HepG2 (cell line): ENCODE measurements around the gene COL4A6. TPM values are rescaled to one million over a fixed set of nuclear protein-coding genes. Genes with fewer than 3 reads are reported as not detected.

ENCODE experiments used
- ATAC-seq: fragments of 200-7000 bp; cut with Tn5 transposase; 3 replicates; pipeline ENCODE4 v1.9.1; 2020; ENCODE audit warnings: mild to moderate bottlenecking, moderate library complexity
- BruUV-seq: library from RNA; stranded (reverse); fragments of 400-500 nt; replicated peaks from 2 replicates; lab custom pipeline; 2021; lab: Mats Ljungman, UMichigan
- CTCF ChIA-PET: fragments of 300-600 bp; formaldehyde crosslinking; extraction: SDS; loops from one replicate; lab custom pipeline; 2021; ENCODE audit warnings: low total read pairs, inconsistent platforms, low intra/inter-chr PET ratio; lab: Yijun Ruan, JAX
- POLR2A ChIA-PET: fragments of 350-600 bp; sonication (Branson Sonifier 250); formaldehyde crosslinking; loops from one replicate; lab custom pipeline; 2020; ENCODE audit warnings: antibody characterized with exemption, inconsistent platforms; lab: Yijun Ruan, JAX
- DNase-seq: peaks from one replicate; pipeline ENCODE4 v3.0.0-alpha.2; 2015; ENCODE audit warnings: low spot score
- FAIRE-seq: peaks from 3 replicates; lab custom pipeline; 2011; peaks lifted over from hg19 to GRCh38; lab: Jason Lieb, UNC
- H2AFZ ChIP-seq: one replicate; pipeline ENCODE4 v1.6.1; 2011; ENCODE audit warnings: low read length, inconsistent platforms
- H3K27ac ChIP-seq: fragments of 300-600 bp; 3 replicates; pipeline ENCODE4 v1.8.0; 2011; ENCODE audit warnings: mixed run types, mild to moderate bottlenecking, mixed read lengths, low read length, inconsistent platforms; ENCODE audit not compliant: insufficient read depth; ENCODE audit errors: extremely low read length
- H3K27me3 ChIP-seq, 2 experiments: fragments of 200-600 bp in 1 of 2; 2 replicates in 1 of 2; 3 replicates in 1 of 2; pipeline versions ENCODE4 v1.6.0 to v1.8.0; 2011; ENCODE audit warnings: low read length in 2 of 2, mild to moderate bottlenecking in 2 of 2, moderate library complexity in 2 of 2, inconsistent platforms in 1 of 2; ENCODE audit not compliant: insufficient read depth in 2 of 2, control insufficient read depth in 1 of 2
- H3K36me3 ChIP-seq, 2 experiments: fragments of 200-600 bp in 1 of 2; replicated peaks in 1 of 2; 2 replicates in 1 of 2; 3 replicates in 1 of 2; pipeline versions ENCODE4 v1.5.1 to v1.8.0; 2011; ENCODE audit warnings: low read length in 2 of 2, inconsistent platforms in 1 of 2; ENCODE audit not compliant: insufficient read depth in 2 of 2, control insufficient read depth in 1 of 2
- H3K4me1 ChIP-seq: 2 replicates; pipeline ENCODE4 v1.5.1; 2012; ENCODE audit warnings: low read length, inconsistent platforms; ENCODE audit not compliant: insufficient read depth
- H3K4me2 ChIP-seq: 2 replicates; pipeline ENCODE4 v1.6.0; 2011; ENCODE audit warnings: low read depth, low read length, inconsistent platforms
- H3K4me3 ChIP-seq, 3 experiments: fragments of 200-600 bp in 1 of 3; sonication (generic), shearing (Covaris generic) in 1 of 3; replicated peaks in 1 of 3; 2 replicates each; pipeline ENCODE4 v1.5.1; 2011 to 2016; ENCODE audit warnings: low read length in 3 of 3, inconsistent platforms in 2 of 3, low read depth in 2 of 3, mild to moderate bottlenecking in 2 of 3, control low read depth in 1 of 3, mixed read lengths in 1 of 3; ENCODE audit not compliant: insufficient read depth in 1 of 3
- H3K79me2 ChIP-seq: one replicate; pipeline ENCODE4 v1.6.1; 2011; ENCODE audit warnings: low read length, inconsistent platforms; ENCODE audit not compliant: insufficient read depth
- H3K9ac ChIP-seq: 2 replicates; pipeline ENCODE4 v1.6.0; 2011; ENCODE audit warnings: mild to moderate bottlenecking, low read depth, low read length, inconsistent platforms; ENCODE audit not compliant: insufficient read depth
- H3K9me3 ChIP-seq: 2 replicates; pipeline ENCODE4 v1.5.1; 2012; ENCODE audit warnings: mild to moderate bottlenecking, low read length
- H4K20me1 ChIP-seq: 2 replicates; pipeline ENCODE4 v1.6.0; 2011; ENCODE audit warnings: inconsistent platforms, mild to moderate bottlenecking, low read length, moderate library complexity; ENCODE audit not compliant: insufficient read depth
- DMTF1 ChIP-seq: sonication (generic); formaldehyde crosslinking; IDR thresholded peaks from 2 replicates; pipeline ENCODE4 v1.4.0; 2020; ENCODE audit warnings: mild to moderate bottlenecking, missing genetic modification reagents
- HNRNPUL1 ChIP-seq: fragments of 200-400 bp; formaldehyde crosslinking; IDR thresholded peaks from 2 replicates; pipeline ENCODE4 v1.6.1; 2017; ENCODE audit warnings: low read depth, mild to moderate bottlenecking, low read length, moderate library complexity
- ZFP90 ChIP-seq: sonication (generic); formaldehyde crosslinking; IDR thresholded peaks from 2 replicates; pipeline ENCODE4 v1.8.0; 2022; ENCODE audit warnings: missing genetic modification reagents, mild to moderate bottlenecking, inconsistent platforms, borderline replicate concordance
- ZNF30 ChIP-seq: sonication (generic); formaldehyde crosslinking; IDR thresholded peaks from 2 replicates; pipeline ENCODE4 v1.5.0; 2020; ENCODE audit warnings: mild to moderate bottlenecking, missing genetic modification reagents
- WGBS: methylation state at CpG from one replicate; pipeline ENCODE4 v1.1.6; 2017; ENCODE audit warnings: low lambda C conversion rate; 5-methylcytosine and 5-hydroxymethylcytosine counted together
- in situ Hi-C: cut with HindIII; loops from 2 replicates; pipeline ENCODE4 v1.10.0; 2017; ENCODE audit warnings: low pct_unique_long_range_greater_than_20kb; ENCODE audit not compliant: extremely low pct_ligation_motif_present
- intact Hi-C: fragments of 100-400 bp; cut with micrococcal nuclease; formaldehyde crosslinking; loops from one replicate; pipeline ENCODE4 v1.10.0; 2022; ENCODE audit not compliant: unreplicated experiment
- polyA plus RNA-seq, 8 experiments: library from polyadenylated mRNA; depleted of rRNA in 3 of 8; stranded (reverse) in 7 of 8; unstranded in 1 of 8; fragments of >200 nt; fragmentation: Illumina TruSeq in 4 of 8; extraction: Trizol in 4 of 8; gene quantifications; 2 replicates each; pipeline versions ENCODE4 v1.2.1 to v1.2.3, GENCODE V29; 2011 to 2016; ENCODE audit warnings: low read depth in 4 of 8, missing spikeins in 1 of 8, mixed read lengths in 1 of 8; ENCODE audit not compliant: insufficient read depth in 1 of 8
- total RNA-seq, 5 experiments: library from RNA; depleted of rRNA; stranded (reverse); fragments of >200 nt; fragmentation: Illumina TruSeq; extraction: Trizol; gene quantifications; 2 replicates each; pipeline ENCODE4 v1.2.3, GENCODE V29; 2016; ENCODE audit warnings: low read depth in 1 of 5

COL4A6 gene
- total and polyA plus RNA-seq, 2 of the 13 experiments (the other 11 are each of a cell fraction or from before 2014, with no cell fraction given), result 4.5 to 8.2 TPM

GRCh38 chrX:108303682-108304081 lies 134.5 kb downstream of the COL4A6 start:
- no peak overlapping the region for H2AFZ ChIP-seq

More at GRCh38 chrX:108303682-108304081, 134.5 kb downstream of the COL4A6 start:
- intact Hi-C loops, result loop anchor here (1.0 kb wide), 1 partner anchor 79 kb away; no protein-coding TSS in a partner anchor
- DNase-seq (no peak), FAIRE-seq (no peak), ATAC-seq (no peak)
- TF ChIP-seq ZFP90 (no peak), ZNF30 (CRISPR knock-in tag) (no peak), HNRNPUL1 (no peak), DMTF1 (CRISPR knock-in tag) (no peak)
- Histone ChIP-seq H3K4me2 (no peak overlapping the region), H3K4me1 (peaks cover 46% of the 10 kb centered on the region), H3K79me2 (no peaks in the 10 kb centered on the region), H3K27me3 (no peaks in the 10 kb centered on the region), H3K4me3 (no peak overlapping the region), H4K20me1 (no peaks in the 10 kb centered on the region), H3K36me3 (no peaks in the 10 kb centered on the region), H3K27ac (no peak overlapping the region), H3K9ac (no peak overlapping the region), H3K9me3 (no peaks in the 10 kb centered on the region)
- CTCF ChIA-PET, result interaction anchor here (1.7 kb wide), 1 partner anchor 79 kb away, joined by 14 read pairs; no protein-coding TSS in a partner anchor
- 100% methylated on average over 1 of the region's 2 CpGs for WGBS
- no TSS peak for BruUV-seq
- in situ Hi-C loops, result loop anchor here (5.0 kb wide), 1 partner anchor 81 kb away; no protein-coding TSS in a partner anchor
- POLR2A ChIA-PET, result no interaction called here
